Fibroblast of lung (primary cell): ENCODE measurements around the gene UNC5A.

Experiments used
- EZH2 ChIP-seq: IDR thresholded peaks from 2 replicates; pipeline ENCODE4 v1.5.1; 2012; ENCODE audit warnings: low read length, control low read depth, mild to moderate bottlenecking; ENCODE audit errors: missing control alignments
- TF ChIP-seq, protein P1 (sequence below), 2 donors: IDR thresholded peaks in 1 of 2; conservative IDR thresholded peaks in 1 of 2; 1 replicate in 1 of 2; 2 replicates in 1 of 2; pipeline ENCODE4 v1.5.1; 2011 to 2012; ENCODE audit warnings: low read length in 2 of 2, control low read depth in 1 of 2, inconsistent platforms in 1 of 2, low read depth in 1 of 2, mild to moderate bottlenecking in 1 of 2

DNA sequence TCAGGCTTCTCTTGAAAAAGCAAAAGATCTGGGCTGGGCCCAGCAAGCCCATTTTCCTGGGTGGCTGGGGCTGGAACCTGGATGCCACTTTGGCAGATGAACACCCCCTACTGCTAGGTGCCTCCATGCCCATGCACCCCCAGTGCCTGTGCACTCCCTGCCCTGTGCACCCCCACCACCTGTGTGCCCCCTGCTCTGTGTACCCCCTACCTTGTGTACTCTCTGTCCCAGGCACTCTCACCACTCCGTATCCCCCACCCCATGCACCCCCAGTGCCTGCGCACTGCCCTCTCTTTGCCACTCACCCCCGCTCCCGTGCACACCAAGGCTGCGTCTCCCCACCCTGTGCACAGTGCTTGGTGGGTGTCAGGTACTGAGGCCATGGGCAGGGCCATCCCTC is 14.2 kb downstream of the UNC5A start:
- TF ChIP-seq, protein P1, sequence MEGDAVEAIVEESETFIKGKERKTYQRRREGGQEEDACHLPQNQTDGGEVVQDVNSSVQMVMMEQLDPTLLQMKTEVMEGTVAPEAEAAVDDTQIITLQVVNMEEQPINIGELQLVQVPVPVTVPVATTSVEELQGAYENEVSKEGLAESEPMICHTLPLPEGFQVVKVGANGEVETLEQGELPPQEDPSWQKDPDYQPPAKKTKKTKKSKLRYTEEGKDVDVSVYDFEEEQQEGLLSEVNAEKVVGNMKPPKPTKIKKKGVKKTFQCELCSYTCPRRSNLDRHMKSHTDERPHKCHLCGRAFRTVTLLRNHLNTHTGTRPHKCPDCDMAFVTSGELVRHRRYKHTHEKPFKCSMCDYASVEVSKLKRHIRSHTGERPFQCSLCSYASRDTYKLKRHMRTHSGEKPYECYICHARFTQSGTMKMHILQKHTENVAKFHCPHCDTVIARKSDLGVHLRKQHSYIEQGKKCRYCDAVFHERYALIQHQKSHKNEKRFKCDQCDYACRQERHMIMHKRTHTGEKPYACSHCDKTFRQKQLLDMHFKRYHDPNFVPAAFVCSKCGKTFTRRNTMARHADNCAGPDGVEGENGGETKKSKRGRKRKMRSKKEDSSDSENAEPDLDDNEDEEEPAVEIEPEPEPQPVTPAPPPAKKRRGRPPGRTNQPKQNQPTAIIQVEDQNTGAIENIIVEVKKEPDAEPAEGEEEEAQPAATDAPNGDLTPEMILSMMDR (conservative IDR thresholded peaks at IDR 0.05 in 1 of 2, IDR thresholded peaks at IDR 0.05 in 1 of 2; ENCODE audit: low read depth in 1 of 2, low read length in 2 of 2), result no peak
- TF ChIP-seq EZH2, result no peak
